Body of pancreas (tissue), 4 donors: ENCODE measurements around the gene CPLX1. TPM values are rescaled to one million over a fixed set of nuclear protein-coding genes. Genes with fewer than 3 reads are reported as not detected.

Experiments
- ATAC-seq: fragments of 150-250 bp; one replicate; pipeline ENCODE4 v1.9.1; 2016
- DNase-seq, 4 donors: peaks; one replicate each; pipeline ENCODE4 v3.0.0-alpha.2; 2019
- H3K27ac ChIP-seq, 4 donors: fragments of 200-600 bp; sonication (generic); 1 replicate in 3 of 4; 2 replicates in 1 of 4; pipeline versions ENCODE4 v1.5.1 to v1.6.1; 2016 to 2019; ENCODE audit warnings: mild to moderate bottlenecking in 1 of 4, mixed read lengths in 1 of 4, moderate library complexity in 1 of 4
- H3K27me3 ChIP-seq, 2 donors: fragments of 200-600 bp; sonication (generic); one replicate each; pipeline ENCODE4 v1.6.0; 2016; ENCODE audit warnings: mild to moderate bottlenecking in 1 of 2
- H3K36me3 ChIP-seq, 2 donors: fragments of 200-600 bp; sonication (generic); replicated peaks in 1 of 2; 2 replicates each; pipeline ENCODE4 v1.5.1; 2016; ENCODE audit warnings: low read depth in 2 of 2; ENCODE audit not compliant: insufficient read depth in 1 of 2
- H3K4me1 ChIP-seq: fragments of 200-600 bp; sonication (generic); one replicate; pipeline ENCODE4 v1.6.0; 2016
- H3K4me3 ChIP-seq, 2 donors: fragments of 200-600 bp; sonication (generic); 1 replicate in 1 of 2; 2 replicates in 1 of 2; pipeline ENCODE4 v1.5.1; 2016 to 2019
- H3K9me3 ChIP-seq, 3 donors: fragments of 200-600 bp; sonication (generic); 1 replicate in 2 of 3; 2 replicates in 1 of 3; pipeline ENCODE4 v1.5.1; 2016
- POLR2A ChIP-seq, 3 donors: fragments of 450-650 bp; IDR thresholded peaks; one replicate each; pipeline ENCODE4 v1.6.1; 2016; ENCODE audit warnings: antibody characterized with exemption in 3 of 3, mild to moderate bottlenecking in 2 of 3
- WGBS, 2 donors: methylation state at CpG; one replicate each; pipeline ENCODE4 v1.1.5; 2017; 5-methylcytosine and 5-hydroxymethylcytosine counted together
- intact Hi-C: fragments of 100-400 bp; cut with DNase I; formaldehyde crosslinking; loops from one replicate; pipeline ENCODE4 v1.15.1; 2023
- total RNA-seq, 2 donors: library from RNA; depleted of rRNA; stranded (reverse); fragments of >200 nt; gene quantifications; one replicate each; pipeline ENCODE4 v1.1.0, GENCODE V29; 2016
- TF ChIP-seq, protein P1 (sequence below), 7 experiments: fragments of 450-650 bp in 4 of 7; fragments of 200-600 bp in 3 of 7; sonication (generic) in 3 of 7; IDR thresholded peaks; one replicate each; pipeline ENCODE4 v1.5.1; 2016 to 2019; ENCODE audit warnings: antibody characterized with exemption in 7 of 7

CPLX1 gene
- total RNA-seq, 2 donors from 2014 or later = 0.52 to 2.0 TPM

DNA sequence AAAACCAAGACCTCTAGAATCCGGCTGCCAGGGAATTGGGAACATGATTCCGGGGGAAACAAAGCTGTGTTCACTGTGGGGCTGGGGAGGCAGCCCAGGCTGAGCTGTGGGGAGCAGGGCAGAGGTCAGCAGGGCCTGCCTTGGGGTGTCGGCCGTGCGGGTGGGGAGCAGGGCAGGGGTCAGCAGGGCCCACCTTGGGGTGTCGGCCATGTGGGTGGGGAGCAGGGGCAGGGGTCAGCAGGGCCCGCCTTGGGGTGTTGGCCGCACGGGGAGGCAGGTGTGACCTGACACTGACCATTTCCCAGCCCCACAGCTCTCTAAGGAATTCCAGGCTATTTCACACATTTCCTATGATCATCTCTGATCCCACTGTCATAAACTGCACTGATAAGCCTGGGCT lies 45.6 kb upstream of the CPLX1 start:
- WGBS, 2 donors = 83 to 100% methylated on average over 4 to 9 of the region's 9 CpGs

DNA sequence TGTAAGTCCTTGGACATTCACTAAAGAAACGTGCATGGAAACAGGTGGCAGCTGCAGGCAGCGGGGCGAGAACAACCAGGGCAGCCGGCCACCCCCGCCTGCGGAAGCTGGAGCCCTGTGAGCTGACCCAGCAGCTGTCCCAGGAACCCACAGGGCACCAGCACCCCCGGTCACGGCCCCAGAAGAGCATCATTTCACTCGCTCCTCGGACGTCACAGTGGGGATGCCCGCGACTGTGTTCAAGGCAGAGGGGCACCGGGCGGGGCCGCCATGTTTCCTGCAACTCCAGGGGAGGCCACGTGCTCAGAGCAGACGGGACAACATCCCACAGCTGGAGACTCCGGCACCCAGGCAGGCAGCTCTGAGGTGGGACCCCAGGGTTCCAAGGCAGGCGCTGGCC lies 45.0 kb upstream of the CPLX1 start:
- Histone ChIP-seq H3K27ac (no peak overlapping the region), H3K27me3 (no peaks in the 10 kb centered on the region), H3K4me1 (no peaks in the 10 kb centered on the region), H3K36me3 (peaks cover 9 to 30% of the 10 kb centered on the region in 2 donors), H3K4me3 (no peak overlapping the region), H3K9me3 (no peaks in the 10 kb centered on the region)
- no peak for ATAC-seq
- 95% methylated on average over 8 to 19 of the region's 20 CpGs for WGBS, 2 donors
- intact Hi-C loops = no loop called here
- no peak for TF ChIP-seq POLR2A (IDR thresholded peaks at IDR 0.05)
- TF ChIP-seq, protein P1, sequence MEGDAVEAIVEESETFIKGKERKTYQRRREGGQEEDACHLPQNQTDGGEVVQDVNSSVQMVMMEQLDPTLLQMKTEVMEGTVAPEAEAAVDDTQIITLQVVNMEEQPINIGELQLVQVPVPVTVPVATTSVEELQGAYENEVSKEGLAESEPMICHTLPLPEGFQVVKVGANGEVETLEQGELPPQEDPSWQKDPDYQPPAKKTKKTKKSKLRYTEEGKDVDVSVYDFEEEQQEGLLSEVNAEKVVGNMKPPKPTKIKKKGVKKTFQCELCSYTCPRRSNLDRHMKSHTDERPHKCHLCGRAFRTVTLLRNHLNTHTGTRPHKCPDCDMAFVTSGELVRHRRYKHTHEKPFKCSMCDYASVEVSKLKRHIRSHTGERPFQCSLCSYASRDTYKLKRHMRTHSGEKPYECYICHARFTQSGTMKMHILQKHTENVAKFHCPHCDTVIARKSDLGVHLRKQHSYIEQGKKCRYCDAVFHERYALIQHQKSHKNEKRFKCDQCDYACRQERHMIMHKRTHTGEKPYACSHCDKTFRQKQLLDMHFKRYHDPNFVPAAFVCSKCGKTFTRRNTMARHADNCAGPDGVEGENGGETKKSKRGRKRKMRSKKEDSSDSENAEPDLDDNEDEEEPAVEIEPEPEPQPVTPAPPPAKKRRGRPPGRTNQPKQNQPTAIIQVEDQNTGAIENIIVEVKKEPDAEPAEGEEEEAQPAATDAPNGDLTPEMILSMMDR (IDR thresholded peaks at IDR 0.05) = no peak
- no peak for DNase-seq

More for the DNA sequence above, 45.6 kb upstream of the CPLX1 start:
- no peaks in the 10 kb centered on the region for H3K4me1 ChIP-seq
- no peak overlapping the region for H3K4me3 ChIP-seq
- ATAC-seq = no peak
- intact Hi-C loops = no loop called here
- H3K9me3 ChIP-seq = no peaks in the 10 kb centered on the region
- no peak overlapping the region for H3K27ac ChIP-seq
- peaks cover 14 to 29% of the 10 kb centered on the region in 2 donors for H3K36me3 ChIP-seq
- no peaks in the 10 kb centered on the region for H3K27me3 ChIP-seq
- DNase-seq = no peak
- TF ChIP-seq, protein P1 (IDR thresholded peaks at IDR 0.05) = no peak

DNA sequence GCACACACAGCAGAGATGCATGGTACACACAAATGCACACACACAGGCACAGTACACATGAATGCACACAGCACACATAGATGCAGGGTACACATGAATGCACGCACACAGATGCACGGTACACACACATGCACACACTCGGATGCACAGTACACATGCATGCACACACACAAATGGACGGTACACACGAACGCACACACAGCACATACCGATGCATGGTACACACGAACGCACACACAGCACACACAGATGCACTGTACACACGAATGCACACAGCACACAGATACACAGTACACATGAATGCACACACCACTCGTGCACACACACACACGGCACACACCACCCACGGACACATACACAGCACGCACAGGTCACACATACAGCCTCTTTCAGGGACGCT lies 43.8 kb upstream of the CPLX1 start:
- Histone ChIP-seq H3K4me3 (no peak overlapping the region), H3K4me1 (no peaks in the 10 kb centered on the region), H3K27me3 (no peaks in the 10 kb centered on the region), H3K9me3 (no peaks in the 10 kb centered on the region), H3K36me3 (peaks cover 7 to 27% of the 10 kb centered on the region in 2 donors), H3K27ac (no peak overlapping the region)
- ATAC-seq (no peak), DNase-seq (no peak)
- TF ChIP-seq, protein P1 (IDR thresholded peaks at IDR 0.05) = no peak
- no peak for TF ChIP-seq POLR2A (IDR thresholded peaks at IDR 0.05)
- WGBS, 2 donors = 97 to 98% methylated on average over 14 to 15 of the region's 15 CpGs
- intact Hi-C loops = no loop called here

DNA sequence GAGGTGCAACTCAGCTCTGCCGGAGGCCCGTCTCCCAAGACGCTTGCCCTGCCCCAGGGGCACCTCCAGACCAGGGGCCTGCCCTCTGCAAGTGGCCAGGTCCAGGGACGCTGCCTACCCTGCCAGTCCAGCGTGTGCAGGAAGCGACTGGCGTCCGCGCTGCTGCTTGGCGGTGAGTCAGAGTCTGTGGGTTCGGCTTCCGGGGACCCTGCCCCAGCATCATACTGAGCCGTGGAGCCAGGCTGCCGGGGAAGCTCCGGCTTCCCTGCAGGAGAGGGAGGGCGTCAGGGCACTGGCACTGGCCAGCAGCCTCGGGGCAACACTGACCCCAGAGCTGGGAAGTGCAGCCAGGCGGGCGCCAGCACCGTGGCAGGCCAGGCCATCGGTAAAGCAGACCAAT lies 42.5 kb upstream of the CPLX1 start:
- no peaks in the 10 kb centered on the region for H3K9me3 ChIP-seq
- no peaks in the 10 kb centered on the region for H3K4me1 ChIP-seq
- no peak for TF ChIP-seq POLR2A (IDR thresholded peaks at IDR 0.05)
- TF ChIP-seq, protein P1 (IDR thresholded peaks at IDR 0.05) = no peak
- intact Hi-C loops = no loop called here
- DNase-seq (no peak), ATAC-seq (no peak)
- no peak overlapping the region for H3K4me3 ChIP-seq
- no peak overlapping the region for H3K27ac ChIP-seq
- H3K36me3 ChIP-seq = peaks cover 7 to 29% of the 10 kb centered on the region in 2 donors
- WGBS, 2 donors = 98 to 99% methylated on average over 5 to 20 of the region's 21 CpGs
- H3K27me3 ChIP-seq = no peaks in the 10 kb centered on the region

DNA sequence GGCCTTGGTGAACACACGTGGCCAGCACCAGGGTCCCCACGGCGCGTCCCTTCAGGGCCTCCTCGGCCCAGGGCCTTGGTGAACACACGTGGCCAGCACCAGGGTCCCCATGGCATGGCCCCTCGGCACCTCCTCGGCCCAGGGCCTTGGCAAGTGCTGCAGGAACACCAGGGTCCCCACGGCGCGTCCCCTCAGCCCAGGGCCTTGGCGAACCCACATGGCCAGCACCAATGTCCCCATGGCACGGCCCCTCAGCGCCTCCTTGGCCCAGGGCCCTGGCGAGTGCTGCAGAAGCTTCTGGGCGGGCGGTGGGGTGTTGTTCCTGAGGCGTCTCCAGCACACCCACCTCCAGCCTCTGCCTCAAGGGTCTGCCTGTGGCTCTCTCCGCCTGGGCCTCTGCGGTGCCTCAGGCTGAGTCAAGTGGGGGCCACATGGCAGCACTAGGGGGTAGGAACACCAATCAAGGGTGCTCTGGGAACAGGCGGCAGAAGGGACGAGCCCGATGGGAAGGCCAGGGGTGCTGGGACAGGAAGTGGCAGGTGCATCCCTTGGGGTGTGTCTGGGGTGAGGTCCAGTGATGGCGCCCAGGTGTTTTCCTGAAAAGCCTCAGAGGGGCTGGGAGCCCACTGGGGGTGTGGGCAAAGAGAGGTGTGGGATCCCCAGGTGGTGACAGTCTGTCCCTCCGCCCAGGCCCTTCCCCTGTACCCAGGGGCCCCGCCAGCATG lies 41.8 kb upstream of the CPLX1 start:
- no peaks in the 10 kb centered on the region for H3K9me3 ChIP-seq
- TF ChIP-seq, protein P1 (IDR thresholded peaks at IDR 0.05) = no peak
- no peak for TF ChIP-seq POLR2A (IDR thresholded peaks at IDR 0.05)
- 90 to 92% methylated on average over 10 to 25 of the region's 26 CpGs for WGBS, 2 donors
- no peaks in the 10 kb centered on the region for H3K4me1 ChIP-seq
- H3K4me3 ChIP-seq = no peak overlapping the region
- intact Hi-C loops = no loop called here
- H3K27ac ChIP-seq = no peak overlapping the region
- H3K36me3 ChIP-seq = peaks cover 7 to 25% of the 10 kb centered on the region in 2 donors
- ATAC-seq = no peak
- no peak for DNase-seq
- H3K27me3 ChIP-seq = no peaks in the 10 kb centered on the region
